ENCODE measurements around the gene ZNF440. TPM values are rescaled to one million over a fixed set of nuclear protein-coding genes. Genes with fewer than 3 reads are reported as not detected.

The ZNF440 gene
- total RNA-seq, 1 donor from 2014 or later = 9.0 TPM

DNA sequence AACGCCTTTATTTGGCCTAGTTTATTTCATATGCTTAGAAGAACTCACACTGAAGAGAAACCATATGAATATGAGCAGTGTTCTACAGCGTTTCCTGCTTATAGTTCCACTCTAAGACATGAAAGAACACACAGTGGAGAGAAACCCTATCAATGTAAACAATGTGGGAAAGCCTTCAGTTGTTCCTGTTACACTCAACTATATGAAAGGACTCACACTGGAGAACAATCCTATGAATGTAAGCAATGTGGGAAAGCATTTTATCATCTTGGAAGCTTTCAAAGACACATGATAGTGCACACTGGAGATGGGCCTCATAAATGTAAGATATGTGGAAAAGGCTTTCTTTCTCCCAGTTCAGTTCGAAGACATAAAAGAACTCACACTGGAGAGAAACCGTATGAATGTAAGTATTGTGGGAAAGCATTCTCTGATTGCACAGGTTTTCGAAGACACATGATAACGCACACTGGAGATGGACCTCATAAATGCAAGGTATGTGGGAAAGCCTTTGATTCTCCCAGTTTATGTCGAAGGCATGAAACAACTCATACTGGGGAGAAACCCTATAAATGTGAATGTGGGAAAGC lies 33.5 kb upstream of the ZNF440 start:
- TF ChIP-seq, protein P1, sequence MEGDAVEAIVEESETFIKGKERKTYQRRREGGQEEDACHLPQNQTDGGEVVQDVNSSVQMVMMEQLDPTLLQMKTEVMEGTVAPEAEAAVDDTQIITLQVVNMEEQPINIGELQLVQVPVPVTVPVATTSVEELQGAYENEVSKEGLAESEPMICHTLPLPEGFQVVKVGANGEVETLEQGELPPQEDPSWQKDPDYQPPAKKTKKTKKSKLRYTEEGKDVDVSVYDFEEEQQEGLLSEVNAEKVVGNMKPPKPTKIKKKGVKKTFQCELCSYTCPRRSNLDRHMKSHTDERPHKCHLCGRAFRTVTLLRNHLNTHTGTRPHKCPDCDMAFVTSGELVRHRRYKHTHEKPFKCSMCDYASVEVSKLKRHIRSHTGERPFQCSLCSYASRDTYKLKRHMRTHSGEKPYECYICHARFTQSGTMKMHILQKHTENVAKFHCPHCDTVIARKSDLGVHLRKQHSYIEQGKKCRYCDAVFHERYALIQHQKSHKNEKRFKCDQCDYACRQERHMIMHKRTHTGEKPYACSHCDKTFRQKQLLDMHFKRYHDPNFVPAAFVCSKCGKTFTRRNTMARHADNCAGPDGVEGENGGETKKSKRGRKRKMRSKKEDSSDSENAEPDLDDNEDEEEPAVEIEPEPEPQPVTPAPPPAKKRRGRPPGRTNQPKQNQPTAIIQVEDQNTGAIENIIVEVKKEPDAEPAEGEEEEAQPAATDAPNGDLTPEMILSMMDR (IDR thresholded peaks at IDR 0.05; ENCODE audit: insufficient read depth, low read length, severe bottlenecking) = no peak
- FAIRE-seq = no peak
- peaks cover 13% of the 10 kb centered on the region for H3K36me3 ChIP-seq (ENCODE audit: control insufficient read depth, insufficient read depth, low read length)
- no peak overlapping the region for H3K4me3 ChIP-seq (ENCODE audit: low read depth, low read length)
- no peak for DNase-seq (ENCODE audit: low read depth)
- H3K27me3 ChIP-seq (ENCODE audit: control insufficient read depth, insufficient read depth, low read length) = no peaks in the 10 kb centered on the region

DNA sequence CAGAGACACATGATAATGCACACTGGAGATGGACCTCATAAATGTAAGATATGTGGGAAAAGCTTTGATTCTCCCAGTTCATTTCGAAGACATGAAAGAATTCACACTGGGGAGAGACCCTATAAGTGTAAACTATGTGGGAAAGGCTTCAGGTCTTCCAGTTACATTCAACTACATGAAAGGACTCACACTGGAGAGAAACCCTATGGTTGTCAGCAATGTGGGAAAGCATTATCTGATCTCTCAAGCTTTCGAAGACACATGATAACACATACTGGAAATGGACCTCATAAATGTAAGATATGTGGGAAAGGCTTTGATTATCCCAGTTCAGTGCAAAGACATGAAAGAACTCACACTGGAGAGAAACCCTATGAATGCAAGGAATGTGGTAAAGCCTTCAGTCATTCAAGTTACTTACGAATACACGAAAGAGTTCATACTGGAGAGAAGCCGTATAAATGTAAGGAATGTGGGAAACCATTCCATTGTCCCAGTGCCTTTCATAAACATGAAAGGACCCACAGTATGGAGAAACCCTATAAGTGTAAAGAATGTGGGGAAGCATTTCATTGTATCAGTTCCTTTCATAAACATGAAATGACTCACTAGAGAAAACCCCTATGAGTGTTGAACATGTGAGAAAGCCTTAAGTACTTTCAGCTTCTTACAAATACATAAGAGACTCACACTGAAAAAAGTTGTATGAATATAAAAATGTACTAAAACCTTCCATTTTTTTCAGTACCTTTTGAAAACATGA lies 32.6 kb upstream of the ZNF440 start:
- Histone ChIP-seq H3K27me3 (ENCODE audit: control insufficient read depth, insufficient read depth, low read length) (no peaks in the 10 kb centered on the region), H3K4me3 (ENCODE audit: low read depth, low read length) (no peak overlapping the region), H3K36me3 (ENCODE audit: control insufficient read depth, insufficient read depth, low read length) (peaks cover 13% of the 10 kb centered on the region)
- FAIRE-seq = no peak
- no peak for DNase-seq (ENCODE audit: low read depth)
- TF ChIP-seq, protein P1 (IDR thresholded peaks at IDR 0.05; ENCODE audit: insufficient read depth, low read length, severe bottlenecking) = no peak

DNA sequence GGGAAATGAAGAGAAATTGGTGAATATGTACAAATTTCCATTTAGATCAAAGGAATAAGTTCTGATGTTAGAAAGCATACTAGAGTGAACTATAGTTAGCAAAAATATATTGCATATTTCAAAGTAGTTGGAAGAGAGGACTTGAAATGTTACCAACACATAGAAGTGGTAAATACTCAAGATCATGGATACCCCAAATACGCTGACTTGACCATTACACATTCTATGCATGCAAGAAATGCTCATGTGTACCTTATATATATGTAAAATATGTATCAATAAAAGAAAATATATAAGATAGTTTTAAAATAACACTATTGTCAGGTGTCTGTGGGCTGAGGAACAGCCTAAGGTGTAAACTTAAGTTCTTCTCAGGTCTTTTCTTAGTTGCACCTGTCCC lies 30.3 kb upstream of the ZNF440 start:
- FAIRE-seq = no peak

DNA sequence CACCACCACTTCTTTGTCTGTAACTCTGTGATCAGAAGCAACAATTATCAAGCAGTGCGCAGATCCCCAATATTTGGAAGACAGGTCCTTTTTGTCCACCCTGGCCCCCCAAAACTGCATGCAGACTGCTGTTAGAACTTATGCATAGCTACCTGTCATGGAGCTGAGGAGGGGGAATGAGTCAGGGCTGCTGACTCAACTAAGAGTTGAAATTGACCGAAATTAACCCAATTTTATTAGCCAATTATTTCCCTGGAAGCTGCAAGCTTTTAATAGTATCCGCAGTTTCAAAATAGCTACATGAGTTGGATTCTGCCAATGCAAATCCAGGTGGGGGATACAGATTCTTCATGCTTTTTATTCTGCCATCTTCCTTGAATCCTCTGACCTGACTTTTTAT lies 29.7 kb upstream of the ZNF440 start:
- H3K27me3 ChIP-seq (ENCODE audit: control insufficient read depth, insufficient read depth, low read length) = no peaks in the 10 kb centered on the region
- TF ChIP-seq, protein P1 (IDR thresholded peaks at IDR 0.05; ENCODE audit: insufficient read depth, low read length, severe bottlenecking) = no peak
- DNase-seq (ENCODE audit: low read depth) (no peak), FAIRE-seq (no peak)
- H3K36me3 ChIP-seq (ENCODE audit: control insufficient read depth, insufficient read depth, low read length) = peaks cover 10% of the 10 kb centered on the region
- H3K4me3 ChIP-seq (ENCODE audit: low read depth, low read length) = no peak overlapping the region

More for the DNA sequence above, 30.3 kb upstream of the ZNF440 start:
- no peak overlapping the region for H3K4me3 ChIP-seq (ENCODE audit: low read depth, low read length)
- peaks cover 11% of the 10 kb centered on the region for H3K36me3 ChIP-seq (ENCODE audit: control insufficient read depth, insufficient read depth, low read length)
- TF ChIP-seq, protein P1 (IDR thresholded peaks at IDR 0.05; ENCODE audit: insufficient read depth, low read length, severe bottlenecking) = no peak
- no peak for DNase-seq (ENCODE audit: low read depth)
- H3K27me3 ChIP-seq (ENCODE audit: control insufficient read depth, insufficient read depth, low read length) = no peaks in the 10 kb centered on the region

DNA sequence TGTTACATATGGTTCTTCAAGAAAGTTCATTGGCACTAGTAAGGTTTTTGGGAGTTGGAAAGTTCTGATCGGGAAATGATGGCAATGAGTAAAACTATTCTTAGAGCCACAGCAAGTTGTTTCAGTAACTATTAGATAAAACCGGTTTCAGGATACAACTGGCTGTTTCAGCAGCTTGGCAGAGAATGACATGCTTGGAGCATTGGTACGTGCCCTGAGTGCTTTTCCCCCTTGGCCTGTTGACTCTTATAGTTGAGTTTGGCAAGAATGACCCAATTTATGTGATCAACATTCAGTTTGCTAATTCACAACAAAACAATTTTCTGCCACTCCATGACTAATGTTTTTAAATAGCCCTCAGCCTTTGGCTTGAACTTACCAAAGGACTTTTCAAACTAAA lies 26.5 kb upstream of the ZNF440 start:
- DNase-seq (ENCODE audit: low read depth) = no peak
- Histone ChIP-seq H3K4me3 (ENCODE audit: low read depth, low read length) (no peak overlapping the region), H3K27me3 (ENCODE audit: control insufficient read depth, insufficient read depth, low read length) (no peaks in the 10 kb centered on the region), H3K36me3 (ENCODE audit: control insufficient read depth, insufficient read depth, low read length) (no peaks in the 10 kb centered on the region)
- TF ChIP-seq, protein P1 (IDR thresholded peaks at IDR 0.05; ENCODE audit: insufficient read depth, low read length, severe bottlenecking) = no peak
- FAIRE-seq = no peak
